Colonic mucosa (tissue), 4 donors: ENCODE data around the gene ABHD2. TPM values are rescaled to one million over a fixed set of nuclear protein-coding genes. Genes with fewer than 3 reads are reported as not detected.

Experiments used
- DNase-seq: peaks from one replicate; pipeline ENCODE4 v3.0.0-alpha.2; 2020
- H3K27ac ChIP-seq: fragments of 200-600 bp; one replicate; pipeline ENCODE4 v1.8.0; 2021
- H3K27me3 ChIP-seq: fragments of 200-600 bp; one replicate; pipeline ENCODE4 v1.8.0; 2021
- H3K36me3 ChIP-seq: fragments of 200-600 bp; one replicate; pipeline ENCODE4 v1.8.0; 2021
- H3K4me1 ChIP-seq: fragments of 200-600 bp; one replicate; pipeline ENCODE4 v1.8.0; 2021; ENCODE audit warnings: mild to moderate bottlenecking
- H3K4me3 ChIP-seq: fragments of 200-600 bp; one replicate; pipeline ENCODE4 v1.8.0; 2021
- H3K9ac ChIP-seq, 2 donors: one replicate each; pipeline ENCODE4 v1.7.0; 2013; ENCODE audit warnings: control low read depth in 2 of 2, low read depth in 2 of 2, low read length in 2 of 2
- H3K9me3 ChIP-seq: fragments of 200-600 bp; one replicate; pipeline ENCODE4 v1.8.0; 2021
- intact Hi-C: fragments of 100-400 bp; cut with DNase I; formaldehyde crosslinking; loops from one replicate; pipeline ENCODE4 v1.14.1; 2022
- total RNA-seq, 2 donors: library from RNA; stranded (reverse); fragmentation: NEBNext Ultra II Directional in 1 of 2; extraction: Animal tissue kit (Norgen Biotek cat#: 25700) in 1 of 2; gene quantifications; one replicate each; pipeline ENCODE4 v1.2.1, GENCODE V29; 2021
- TF ChIP-seq, protein P1 (sequence below): fragments of 200-600 bp; IDR thresholded peaks from one replicate; pipeline ENCODE4 v1.8.0; 2022; ENCODE audit warnings: antibody characterized with exemption, mild to moderate bottlenecking
- donor health status: healthy.
- donor health status: DM: no; HTN: no; CAD: no.
- donor health status: DM: no; HTN: no; CAD: no.

ABHD2 gene
- total RNA-seq, 2 donors from 2014 or later = 71.5 to 86.7 TPM

DNA sequence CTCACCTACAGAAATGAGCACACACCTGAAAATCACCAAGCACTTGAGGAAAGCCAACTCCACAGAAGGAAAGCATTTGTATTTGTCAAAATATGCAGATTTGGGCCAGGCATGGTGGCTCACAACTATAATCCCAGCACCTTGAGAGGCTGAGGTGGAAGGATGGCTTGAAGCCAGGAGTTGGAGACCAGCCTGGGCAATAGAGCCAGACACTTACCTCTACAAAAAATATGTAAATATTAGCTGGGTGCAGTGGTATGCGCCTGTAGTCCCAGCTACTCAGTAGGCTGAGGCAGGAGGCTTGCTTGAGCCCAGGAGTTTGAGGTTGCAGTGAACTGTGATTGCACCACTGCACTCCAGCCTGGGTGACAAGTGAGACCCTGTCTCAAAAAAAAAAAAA lies 120.8 kb downstream of the ABHD2 start:
- intact Hi-C loops = loop anchor here (5.0 kb wide), 2 partner anchors 33 to 88 kb away; partner anchors contain the start of gene FANCI
- DNase-seq = no peak

DNA sequence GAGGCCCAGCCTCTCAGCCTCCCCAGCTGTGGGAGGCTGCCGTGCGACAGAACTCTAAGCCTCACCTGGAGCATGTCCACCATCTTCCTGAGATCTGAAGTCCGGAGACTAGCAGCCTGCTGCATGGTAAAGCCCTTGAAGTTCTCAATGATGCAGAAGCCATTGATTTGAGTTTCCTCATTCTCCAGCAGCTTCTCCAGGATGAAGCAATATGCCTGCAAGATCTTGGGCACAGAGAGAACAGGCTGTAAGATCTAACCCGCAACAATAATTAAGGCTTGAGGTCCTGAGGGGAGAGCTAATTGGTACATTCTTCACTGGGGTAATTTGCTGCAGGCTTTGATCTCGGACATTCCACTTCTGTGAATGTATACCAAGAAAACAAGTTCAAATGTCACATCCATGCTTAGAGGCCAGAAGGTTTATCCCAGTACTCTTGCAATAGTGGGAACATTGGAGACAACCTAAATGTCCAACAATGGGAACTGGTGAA lies 123.5 kb downstream of the ABHD2 start:
- DNase-seq = no peak
- TF ChIP-seq, protein P1, sequence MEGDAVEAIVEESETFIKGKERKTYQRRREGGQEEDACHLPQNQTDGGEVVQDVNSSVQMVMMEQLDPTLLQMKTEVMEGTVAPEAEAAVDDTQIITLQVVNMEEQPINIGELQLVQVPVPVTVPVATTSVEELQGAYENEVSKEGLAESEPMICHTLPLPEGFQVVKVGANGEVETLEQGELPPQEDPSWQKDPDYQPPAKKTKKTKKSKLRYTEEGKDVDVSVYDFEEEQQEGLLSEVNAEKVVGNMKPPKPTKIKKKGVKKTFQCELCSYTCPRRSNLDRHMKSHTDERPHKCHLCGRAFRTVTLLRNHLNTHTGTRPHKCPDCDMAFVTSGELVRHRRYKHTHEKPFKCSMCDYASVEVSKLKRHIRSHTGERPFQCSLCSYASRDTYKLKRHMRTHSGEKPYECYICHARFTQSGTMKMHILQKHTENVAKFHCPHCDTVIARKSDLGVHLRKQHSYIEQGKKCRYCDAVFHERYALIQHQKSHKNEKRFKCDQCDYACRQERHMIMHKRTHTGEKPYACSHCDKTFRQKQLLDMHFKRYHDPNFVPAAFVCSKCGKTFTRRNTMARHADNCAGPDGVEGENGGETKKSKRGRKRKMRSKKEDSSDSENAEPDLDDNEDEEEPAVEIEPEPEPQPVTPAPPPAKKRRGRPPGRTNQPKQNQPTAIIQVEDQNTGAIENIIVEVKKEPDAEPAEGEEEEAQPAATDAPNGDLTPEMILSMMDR = no peak
- Histone ChIP-seq H3K36me3 (no peaks in the 10 kb centered on the region), H3K27ac (no peak overlapping the region), H3K9ac (no peak overlapping the region), H3K9me3 (no peaks in the 10 kb centered on the region), H3K4me1 (no peaks in the 10 kb centered on the region), H3K4me3 (no peak overlapping the region), H3K27me3 (no peaks in the 10 kb centered on the region)
- intact Hi-C loops = no loop called here

More for the DNA sequence above, 120.8 kb downstream of the ABHD2 start:
- Histone ChIP-seq H3K9me3 (no peaks in the 10 kb centered on the region), H3K36me3 (no peaks in the 10 kb centered on the region), H3K9ac (no peak overlapping the region), H3K4me1 (no peaks in the 10 kb centered on the region), H3K4me3 (no peak overlapping the region), H3K27ac (no peak overlapping the region), H3K27me3 (no peaks in the 10 kb centered on the region)
- TF ChIP-seq, protein P1 = no peak

DNA sequence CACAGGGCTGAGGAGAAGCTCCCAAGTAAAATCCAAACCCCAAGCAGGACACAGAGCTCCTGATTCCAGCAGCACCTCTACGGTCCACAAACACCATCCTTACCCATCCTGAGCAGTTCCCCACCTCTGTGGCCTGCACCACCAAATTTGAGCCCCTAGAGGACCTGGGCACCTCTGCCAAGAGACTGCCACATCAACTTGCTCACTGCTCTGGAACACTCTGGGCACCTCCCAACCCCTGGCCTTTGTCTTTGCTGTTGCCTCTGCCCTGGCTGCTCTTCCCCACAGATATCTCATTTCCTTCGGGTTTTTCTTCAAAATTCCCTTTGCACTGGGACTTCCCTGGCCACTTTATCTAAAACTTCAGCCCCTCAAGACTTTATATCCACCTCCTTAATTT lies 127.4 kb downstream of the ABHD2 start:
- DNase-seq = no peak
- no peak overlapping the region for H3K27ac ChIP-seq
- TF ChIP-seq, protein P1 = no peak
- H3K36me3 ChIP-seq = no peaks in the 10 kb centered on the region
- H3K27me3 ChIP-seq = no peaks in the 10 kb centered on the region
- no peaks in the 10 kb centered on the region for H3K9me3 ChIP-seq
- intact Hi-C loops = no loop called here
- no peak overlapping the region for H3K4me3 ChIP-seq
- H3K4me1 ChIP-seq = no peaks in the 10 kb centered on the region
- H3K9ac ChIP-seq = no peak overlapping the region

DNA sequence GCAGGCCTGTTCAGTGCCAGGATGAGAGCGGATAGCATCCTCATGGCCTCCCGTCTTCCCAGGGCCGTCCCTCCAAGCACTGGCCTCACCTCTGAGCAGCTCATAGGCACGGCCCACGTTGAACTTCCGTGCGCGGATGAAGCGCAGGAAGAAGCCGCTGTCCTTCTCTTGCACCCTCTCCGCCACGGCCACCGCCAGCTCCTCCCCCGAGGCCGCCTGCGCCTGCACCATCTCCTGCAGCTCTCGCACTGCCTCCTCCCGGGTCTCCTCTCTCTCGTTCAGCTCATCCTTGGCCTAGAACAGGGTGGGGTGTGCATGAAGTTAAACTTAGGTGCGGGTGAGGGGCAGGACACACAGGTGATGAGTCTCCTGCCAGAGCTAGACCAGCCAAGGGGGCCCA lies 128.8 kb downstream of the ABHD2 start:
- intact Hi-C loops = no loop called here
- H3K4me3 ChIP-seq = no peak overlapping the region
- no peaks in the 10 kb centered on the region for H3K9me3 ChIP-seq
- no peaks in the 10 kb centered on the region for H3K4me1 ChIP-seq
- H3K27ac ChIP-seq = no peak overlapping the region
- no peaks in the 10 kb centered on the region for H3K36me3 ChIP-seq
- H3K27me3 ChIP-seq = no peaks in the 10 kb centered on the region
- no peak for DNase-seq
- TF ChIP-seq, protein P1 = no peak
- no peak overlapping the region for H3K9ac ChIP-seq

DNA sequence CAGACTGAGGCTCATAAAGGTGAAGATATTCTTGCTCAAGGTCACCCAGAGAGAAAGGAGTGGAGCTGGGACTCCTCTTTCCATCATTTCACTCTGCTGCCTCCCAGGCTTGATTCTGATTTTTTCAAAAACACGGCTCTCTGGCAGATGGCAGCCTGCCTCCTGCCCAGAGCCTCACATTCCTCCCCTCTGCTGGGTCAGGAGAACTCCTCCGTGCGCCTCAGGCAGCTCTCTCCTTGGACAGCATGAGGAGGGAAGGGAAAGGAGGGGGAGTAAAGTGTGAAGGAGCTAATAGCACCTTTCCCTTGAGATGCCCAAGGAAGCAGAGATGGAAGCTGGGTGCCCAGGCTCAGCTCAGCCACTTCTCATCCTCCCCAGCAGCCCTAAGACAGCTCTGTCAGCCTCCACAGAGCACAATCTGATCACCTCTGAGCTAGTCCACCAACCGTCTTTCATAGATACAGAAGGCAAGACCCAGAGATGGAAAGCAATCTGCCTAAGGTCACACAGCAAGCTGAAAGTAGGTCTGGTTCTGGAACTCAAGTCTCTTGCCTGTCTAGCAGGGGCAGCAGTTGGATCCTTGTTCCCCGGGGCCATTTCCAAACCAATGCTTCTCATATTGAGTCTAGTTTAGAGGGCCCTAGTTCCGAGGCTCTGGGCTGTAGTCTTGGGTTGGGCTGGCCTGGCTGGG lies 129.6 kb downstream of the ABHD2 start:
- no peaks in the 10 kb centered on the region for H3K36me3 ChIP-seq
- no peak overlapping the region for H3K4me3 ChIP-seq
- no peaks in the 10 kb centered on the region for H3K9me3 ChIP-seq
- TF ChIP-seq, protein P1 = no peak
- no peak for DNase-seq
- intact Hi-C loops = no loop called here
- no peak overlapping the region for H3K9ac ChIP-seq
- no peak overlapping the region for H3K27ac ChIP-seq
- H3K4me1 ChIP-seq = no peaks in the 10 kb centered on the region
- H3K27me3 ChIP-seq = no peaks in the 10 kb centered on the region
